Effector CD4-positive, alpha-beta T cell (primary cell): Measurements from ENCODE around the gene SRSF4.

Source experiments
- DNase-seq: peaks from one replicate; pipeline ENCODE4 v3.0.0-alpha.2; 2020

The SRSF4 gene

DNA sequence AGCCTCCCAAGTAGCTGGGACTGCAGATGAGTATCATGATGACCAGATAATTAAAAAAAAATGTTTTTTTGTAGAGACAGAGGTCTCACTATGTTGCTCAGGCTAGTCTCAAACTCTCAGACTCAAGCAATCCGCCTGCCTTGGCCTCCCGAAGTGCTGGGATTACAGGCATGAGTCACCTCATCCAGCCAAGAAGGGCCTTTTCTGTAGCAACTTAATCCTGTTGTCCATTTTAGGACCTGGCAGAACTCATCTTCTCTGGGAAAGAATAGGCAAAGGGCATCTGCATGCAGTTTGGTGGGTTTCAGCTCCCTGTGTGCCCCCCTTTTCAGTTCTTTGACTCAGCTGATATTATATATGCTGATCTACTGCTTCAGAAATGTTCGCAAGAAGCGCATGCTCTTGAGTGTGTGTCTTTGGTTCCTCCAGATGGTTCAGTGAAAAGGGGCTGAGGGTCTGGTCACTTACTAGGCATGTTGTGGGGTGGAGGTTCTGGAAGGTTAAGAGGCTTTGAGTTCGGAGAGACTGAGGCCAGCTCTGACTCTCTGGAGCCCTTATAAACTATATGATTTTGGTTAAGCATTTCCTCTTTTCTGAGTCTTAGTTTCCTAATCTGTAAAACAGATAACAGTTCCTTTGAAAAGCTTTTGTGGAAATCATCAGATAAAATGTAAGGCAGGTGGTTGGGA is 19.4 kb upstream of the SRSF4 start:
- no peak for DNase-seq

DNA sequence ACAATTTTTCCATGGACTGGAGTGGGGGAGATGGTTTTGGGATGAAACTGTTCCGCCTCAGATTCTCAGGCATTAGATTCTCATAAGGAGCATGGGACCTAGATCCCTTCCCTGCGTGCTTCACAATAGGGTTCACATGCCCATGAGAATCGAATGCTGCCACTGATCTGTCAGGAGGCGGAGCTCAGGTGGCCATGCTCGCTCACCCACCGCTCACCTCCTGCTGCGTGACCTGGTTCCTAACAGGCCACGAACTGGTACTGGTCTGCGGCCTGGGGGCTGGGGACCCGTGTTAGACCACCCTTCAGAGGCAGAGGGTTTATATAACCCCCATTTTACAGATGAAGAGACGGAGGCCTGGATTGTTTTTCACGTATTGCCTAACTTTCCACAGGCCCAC is 16.3 kb upstream of the SRSF4 start:
- no peak for DNase-seq

DNA sequence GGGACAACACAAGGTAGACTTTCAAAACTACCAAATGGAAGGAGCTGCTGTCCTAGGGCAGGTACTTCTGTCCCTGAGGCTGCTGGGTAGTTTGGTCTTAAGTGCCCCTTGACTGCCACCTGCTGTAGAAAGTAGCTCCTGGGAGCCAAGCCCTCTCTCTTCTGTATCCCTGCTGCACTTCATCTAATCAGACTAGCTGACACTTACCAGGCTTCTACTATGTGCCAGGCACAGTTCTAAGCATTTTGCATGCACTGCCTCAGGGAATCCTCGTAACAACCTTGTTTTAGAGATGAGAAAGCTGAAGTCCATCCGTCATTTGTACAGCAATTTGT is 15.9 kb upstream of the SRSF4 start:
- DNase-seq, result no peak

DNA sequence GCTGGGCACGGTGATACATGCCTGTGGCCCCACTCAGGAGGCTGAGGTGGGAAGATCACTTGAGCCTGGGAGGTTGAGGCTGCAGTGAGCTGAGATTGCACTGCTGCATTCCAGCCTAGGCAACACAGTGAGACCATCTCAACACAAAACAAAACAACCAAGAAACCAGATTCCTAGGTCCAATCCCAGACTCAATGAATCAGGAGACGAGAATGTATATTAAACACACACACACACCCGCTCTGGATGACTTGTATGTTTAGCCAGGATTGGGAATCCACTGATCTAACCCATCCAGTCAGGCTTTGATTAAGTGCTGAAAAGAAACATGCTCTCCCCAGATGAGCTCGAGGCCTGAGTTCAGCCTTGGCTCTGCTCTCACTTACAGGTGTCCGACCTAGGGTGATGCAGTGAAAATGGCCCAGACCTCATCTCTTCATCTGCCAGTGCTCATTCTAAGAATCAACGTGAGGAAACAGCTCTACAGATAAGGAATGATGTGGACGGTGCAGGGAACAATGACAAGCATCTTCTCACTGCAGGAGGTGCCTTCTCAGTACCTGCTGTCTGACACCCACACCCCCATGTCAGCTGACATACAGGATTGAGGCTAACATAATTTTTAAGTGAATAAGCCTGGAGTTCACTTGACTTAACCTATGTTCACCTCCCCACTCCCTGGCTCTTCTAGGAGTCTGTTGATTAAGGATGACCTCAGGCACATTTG is 15.3 kb upstream of the SRSF4 start:
- no peak for DNase-seq

DNA sequence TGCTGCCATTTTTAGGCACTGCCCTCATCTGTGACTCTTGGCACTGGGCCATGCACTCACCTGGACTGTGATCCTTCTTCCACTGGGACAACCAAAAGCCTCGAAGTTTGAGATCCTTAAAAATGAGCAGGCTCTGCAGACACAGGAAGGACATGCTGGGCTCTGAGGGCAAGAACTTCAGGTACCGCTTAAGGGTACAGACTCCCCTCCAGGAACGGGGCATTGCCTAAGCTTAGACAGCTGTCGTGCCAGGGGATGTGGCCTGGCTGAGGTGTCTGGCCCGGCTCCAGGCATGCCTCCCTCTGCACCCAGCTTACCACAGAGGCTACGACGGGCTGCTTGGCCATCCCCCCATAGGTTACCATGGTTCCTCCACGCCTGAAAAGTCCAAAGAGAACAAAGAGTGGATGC is 14.2 kb upstream of the SRSF4 start:
- no peak for DNase-seq

DNA sequence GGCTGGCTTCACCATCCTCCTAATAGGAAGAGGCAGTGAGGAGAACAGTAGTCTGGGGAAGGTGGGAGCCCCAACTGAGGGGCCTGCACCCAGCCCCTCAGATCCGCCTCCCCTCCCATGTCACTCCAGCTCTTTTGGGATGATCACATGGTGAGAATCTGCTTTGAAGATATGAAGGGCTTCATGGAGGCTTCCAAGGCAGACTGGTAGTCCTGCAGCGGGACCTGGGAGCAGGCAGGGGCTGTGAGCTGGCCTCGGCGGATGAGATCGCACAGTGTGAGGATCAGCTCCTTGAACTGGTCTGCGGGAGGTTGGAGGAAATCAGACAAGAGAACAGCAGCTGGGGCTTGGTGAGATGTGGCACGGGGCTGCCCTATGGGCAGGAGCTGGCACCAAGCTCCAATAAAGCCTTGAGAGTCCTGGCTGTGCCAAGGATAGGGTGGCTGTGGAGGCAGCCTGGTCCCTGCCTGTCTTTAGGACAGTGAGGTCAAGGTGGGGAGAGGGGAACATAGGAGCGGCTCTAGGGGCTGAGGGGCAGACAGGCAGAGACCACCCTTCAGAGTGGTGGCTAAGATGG is 12.3 kb upstream of the SRSF4 start:
- no peak for DNase-seq

DNA sequence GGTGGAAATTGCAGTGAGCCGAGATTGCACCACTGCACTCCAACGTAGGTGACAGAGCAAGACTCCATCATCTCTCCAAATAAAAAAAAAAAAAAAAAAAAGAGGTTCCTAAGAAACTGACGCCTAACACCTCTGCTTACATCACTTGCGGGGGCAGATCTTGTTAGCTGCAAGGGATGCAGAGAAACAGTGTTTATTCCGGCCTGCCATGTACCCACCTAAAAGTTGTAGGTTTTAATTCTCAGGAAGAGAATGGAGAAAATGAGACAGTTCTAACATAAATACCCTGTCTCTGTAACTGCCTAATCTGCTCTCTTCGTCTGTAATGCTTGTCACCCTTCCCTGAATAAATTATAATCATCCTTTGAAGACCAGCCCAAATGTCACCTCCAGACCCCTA is 9.0 kb upstream of the SRSF4 start:
- DNase-seq, result no peak

DNA sequence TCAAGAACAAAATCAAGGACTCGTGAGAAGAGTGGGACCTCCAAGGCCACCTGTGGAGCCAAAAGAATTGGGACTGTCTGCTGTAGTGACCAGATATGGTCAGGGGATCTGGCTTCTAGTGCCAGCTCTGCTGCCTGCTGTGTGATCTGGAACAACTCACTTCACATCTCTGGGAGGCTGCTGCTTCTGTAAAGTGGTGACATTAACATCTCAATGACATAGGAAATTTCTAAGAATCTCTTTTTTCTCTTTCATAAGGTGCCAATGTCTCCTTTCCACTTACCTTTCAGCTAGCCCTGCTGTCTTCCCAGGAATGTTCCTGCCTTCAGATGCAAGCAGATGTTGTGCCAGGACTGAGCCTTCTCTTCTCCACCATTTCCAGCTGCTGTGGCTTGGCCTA is 5.0 kb upstream of the SRSF4 start:
- no peak for DNase-seq

DNA sequence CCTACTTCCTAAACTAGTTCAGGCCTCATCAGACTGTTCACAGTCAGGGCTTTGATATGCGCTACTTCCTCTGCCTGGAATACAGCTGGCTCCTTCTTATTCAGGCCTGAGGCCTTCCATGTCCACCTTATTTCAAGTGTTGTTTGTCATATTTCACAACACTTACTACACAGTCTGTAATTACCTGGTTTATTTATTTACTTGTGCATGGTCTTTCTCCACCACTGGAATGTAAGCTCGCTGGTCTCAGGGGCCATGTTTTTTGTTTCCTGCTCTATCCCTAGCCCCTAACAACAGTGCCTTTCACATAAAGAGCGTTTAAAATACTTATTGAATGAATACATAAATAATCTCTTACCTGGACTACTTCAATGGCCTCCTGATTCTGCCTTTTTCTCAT is 4.6 kb upstream of the SRSF4 start:
- DNase-seq, result no peak

DNA sequence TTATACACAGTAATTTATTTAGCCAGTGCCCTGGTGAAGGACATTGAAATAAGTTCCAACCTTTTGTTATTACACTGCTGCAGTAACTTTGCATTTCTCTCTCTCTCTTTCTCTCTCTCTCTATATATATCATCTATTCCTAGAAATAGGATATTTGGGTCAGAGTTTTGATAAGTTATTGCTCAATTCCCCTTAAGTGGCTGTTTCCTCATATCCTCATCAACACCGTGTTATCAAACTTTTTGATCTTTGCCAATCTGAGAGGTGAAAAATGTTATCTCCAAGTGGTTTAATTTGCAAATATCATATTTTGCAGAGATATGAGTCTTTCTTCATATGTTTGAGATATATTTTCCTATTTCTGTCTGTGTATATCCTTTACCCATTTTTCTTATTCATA is 1.6 kb upstream of the SRSF4 start:
- no peak for DNase-seq

DNA sequence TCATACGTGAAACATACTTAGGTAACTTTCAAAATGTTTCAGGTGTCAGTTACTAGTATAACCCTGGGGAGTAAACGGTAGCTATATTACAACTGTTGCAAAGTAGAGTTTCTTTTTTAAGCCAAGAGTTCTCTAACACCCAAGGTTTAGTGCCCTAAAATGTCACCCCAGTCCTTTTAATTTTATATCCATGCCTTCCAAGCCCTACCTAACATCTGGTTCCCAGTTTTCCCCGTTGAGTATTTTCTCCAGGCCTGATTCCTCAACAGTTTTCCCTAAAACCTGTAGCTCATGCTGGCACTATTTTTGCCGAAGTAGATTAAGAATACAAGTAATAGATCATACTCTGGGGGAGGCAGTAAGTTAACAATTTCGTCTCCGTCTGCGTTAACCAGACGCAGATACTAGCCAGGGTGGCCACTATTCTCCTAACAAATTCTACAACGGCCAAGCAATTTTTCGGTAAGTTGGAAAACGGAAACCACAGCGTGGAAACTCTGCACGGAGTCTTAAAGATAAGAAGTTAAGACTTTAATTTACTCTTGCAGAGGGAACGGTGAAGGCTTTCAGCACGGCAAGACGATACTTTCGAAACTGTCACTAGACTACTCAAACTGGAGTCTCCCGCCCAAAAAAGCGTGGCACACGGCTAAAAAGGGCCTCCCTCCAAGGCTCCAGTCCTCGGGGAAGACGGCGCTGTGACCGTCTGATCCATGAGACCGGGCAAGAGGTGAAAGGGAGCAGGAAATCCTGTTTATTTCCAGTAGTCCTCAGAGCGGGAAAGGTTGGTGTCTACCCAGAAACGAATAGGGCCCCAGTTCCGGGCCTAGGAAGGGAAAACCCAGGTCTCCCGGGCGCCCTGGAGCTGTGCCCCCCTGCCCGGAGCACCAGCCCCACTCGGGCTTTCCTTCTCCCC is 945 bp downstream of the SRSF4 start:
- DNase-seq, result peak; percentile 3

DNA sequence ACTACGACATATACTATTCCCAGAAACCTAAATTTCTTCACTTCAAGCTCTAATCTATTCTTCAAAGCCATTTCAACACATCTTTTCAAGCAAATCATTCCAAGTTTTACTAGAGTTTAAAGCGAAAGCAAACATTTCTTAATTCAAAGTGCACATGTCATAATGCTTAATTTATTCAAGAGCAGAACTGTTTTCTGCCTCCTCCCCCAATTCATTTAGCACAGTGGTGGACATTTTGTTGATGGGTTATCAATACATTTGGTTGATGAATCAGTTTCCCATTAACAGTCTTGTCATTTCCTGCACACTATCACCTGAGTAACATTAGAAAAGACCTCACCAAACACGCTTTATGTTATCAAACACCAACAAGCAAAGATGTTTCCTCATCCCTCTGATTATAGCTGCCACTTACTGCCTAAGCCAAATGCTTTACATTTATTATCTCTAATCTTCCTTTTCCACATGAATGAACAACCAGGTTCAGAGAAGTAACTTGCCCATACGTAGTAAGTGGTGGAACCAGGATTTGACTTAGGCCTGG is 2.0 kb downstream of the SRSF4 start:
- no peak for DNase-seq

DNA sequence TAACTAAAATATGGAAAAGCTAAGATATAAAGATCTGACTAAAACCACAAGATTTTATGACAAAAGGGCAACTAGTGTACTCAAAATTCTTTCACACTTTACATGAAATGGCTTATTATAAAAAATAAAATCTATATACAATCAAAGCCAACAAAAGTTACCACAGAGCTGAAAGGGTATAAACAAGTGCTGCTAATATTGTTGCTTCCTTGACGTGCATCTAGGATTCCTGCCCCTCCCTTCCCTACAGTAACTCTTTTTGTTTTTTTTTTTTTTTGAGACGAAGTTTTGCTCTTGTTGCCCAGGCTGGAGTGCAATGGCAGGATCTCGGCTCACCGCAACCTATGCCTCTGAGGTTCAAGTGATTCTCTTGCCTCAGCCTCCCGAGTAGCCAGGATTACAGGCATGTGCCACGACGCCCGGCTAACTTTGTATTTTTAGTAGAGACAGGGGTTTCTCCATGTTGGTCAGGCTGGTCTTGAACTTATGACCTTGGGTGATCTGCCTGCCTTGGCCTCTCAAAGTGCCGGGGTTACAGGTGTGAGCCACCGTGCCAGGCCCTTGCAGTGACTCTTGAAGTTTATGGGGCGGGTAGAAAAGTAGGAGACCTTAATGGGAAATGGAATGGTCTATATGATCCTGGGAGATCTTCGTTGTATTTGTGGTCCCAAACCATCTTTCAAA is 4.5 kb downstream of the SRSF4 start:
- no peak for DNase-seq

DNA sequence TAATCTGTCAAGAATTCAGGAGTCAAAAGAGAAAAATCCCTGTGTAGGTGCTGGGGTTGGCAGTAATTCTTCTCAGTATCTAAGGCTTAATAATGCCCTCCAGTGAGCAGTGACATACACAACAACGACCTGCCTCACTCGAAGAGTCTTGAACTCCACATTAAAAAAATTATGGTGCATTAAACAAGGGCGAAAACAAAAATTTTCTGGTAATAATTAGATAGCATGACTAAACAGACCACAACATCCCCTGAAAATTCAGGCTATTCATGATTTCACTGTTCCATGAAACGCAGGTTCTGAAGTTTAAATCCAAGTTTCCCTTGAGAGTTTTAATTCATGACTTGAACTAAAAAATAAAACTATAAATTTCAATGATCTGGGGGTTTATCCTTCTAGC is 5.1 kb downstream of the SRSF4 start:
- no peak for DNase-seq

DNA sequence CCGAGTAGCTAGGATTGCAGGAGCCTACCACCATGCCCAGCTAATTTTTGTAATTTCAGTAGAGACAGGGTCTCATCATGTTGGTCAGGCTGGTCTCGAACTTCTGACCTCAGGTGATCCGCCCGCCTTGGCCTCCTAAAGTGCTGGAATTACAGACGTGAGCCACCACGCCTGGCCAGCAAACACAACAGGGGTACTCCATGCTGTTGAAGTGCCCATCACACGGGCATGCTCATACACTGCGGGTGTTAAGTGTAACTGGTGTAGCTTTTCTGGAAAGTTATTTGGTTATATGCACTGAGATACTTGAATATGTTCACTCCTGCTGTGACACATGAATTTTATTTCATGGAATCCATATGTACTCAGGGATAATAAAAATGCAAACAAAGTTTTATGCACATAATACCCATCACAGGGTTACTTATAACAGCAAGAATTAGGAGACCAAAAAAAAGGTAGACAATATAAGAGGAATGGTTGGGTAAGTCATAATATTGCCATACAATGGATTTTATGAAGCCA is 9.2 kb downstream of the SRSF4 start:
- DNase-seq, result no peak

DNA sequence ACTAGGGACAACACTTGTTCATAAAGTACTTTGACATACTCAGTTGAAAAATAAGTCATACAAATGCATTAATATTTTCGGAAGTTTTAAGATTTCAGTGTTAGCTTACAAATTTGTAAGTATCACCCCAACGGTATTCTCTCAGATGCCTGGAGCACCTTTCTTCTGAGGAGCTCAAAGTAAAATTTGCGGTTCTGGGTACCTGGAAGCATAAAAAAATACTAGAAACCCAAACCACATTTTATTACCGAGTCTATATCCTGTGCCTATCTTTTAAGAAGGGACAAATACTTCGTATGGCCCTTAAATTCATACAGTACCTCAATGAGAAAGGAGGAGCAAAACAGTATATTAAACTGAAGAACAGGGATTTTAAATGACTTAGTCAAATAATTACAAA is 10.2 kb downstream of the SRSF4 start:
- DNase-seq, result no peak

DNA sequence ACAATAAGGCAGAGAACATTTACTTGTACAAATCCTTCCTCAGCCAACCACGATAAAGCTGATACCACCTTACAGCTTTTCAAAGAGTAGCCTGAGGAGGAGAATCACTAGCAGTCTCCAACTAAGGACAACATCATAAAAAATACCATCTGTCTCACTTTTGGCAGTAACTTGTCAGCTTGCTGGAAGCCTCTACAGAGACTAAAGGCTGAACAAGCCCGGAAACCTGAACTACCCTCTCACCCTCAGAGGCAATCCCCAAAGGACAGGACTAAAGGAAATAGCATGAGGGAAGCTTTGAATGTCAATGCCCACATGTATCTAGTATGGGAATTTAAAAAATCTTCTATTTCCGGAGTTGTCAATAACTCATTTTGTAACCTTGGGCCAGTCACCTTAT is 10.6 kb downstream of the SRSF4 start:
- DNase-seq, result no peak

DNA sequence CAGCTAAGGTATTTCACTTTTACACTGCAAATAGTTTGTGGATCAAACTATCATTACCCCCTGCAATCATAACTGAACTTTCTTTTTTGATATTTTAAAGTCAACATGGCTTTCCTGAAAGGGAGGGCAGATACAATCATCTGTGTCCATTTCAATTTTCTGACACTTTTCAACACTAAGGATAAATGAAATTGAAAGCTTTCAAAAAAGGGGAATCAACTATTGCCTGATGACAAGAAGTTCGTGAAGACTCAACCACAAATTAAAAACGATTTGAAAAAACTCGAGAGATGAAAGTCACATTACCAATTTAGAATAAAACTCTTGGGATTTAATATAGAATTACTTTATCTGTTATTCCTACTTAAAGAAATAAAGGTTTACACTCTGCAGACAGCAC is 11.7 kb downstream of the SRSF4 start:
- DNase-seq, result no peak

DNA sequence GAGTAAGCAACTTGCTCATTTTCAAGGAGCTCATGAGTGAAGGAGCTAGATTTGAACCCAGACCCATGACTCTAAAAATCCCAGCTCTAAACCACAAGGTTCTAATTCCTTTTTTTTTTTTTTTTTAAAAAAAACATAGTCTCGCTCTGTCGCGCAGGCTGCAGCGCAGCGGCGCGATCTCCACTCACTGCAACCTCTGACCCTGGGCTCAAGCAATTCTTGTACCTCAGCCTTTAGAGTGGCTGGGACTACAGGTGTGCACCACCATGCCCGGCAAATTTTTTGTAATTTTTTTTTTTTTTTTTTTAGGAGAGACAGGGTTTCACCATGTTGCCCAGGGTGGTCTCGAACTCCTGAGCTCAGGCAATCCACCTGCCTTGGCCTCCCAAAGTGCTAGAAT is 13.8 kb downstream of the SRSF4 start:
- DNase-seq, result no peak

DNA sequence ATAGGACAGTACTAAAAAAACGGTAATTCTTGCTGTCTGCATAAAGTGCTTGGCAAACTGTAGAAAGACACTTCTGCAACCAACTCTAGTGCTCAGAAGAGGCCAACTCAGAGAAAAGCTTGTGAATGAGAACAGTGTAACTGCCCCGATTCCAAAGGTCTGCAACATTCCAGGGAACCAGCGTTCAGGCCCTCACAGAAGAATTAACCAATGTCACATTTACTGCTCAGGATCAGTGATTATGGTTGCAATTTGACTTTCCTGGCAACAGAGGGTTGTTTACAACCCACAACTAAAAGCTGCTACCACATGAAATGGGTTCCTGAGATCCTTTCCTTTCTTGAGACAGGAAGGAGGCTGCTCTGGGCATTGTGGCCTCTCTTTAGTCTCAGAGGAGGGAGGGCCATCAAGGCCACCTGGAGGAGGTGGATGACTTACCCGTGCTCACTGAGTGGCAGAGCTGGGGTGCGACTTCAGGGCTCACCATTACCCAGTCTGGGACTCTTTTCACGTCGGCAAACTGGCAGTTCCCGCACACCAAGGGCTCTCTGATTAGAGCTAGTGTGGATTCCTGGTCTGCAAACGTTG is 15.3 kb downstream of the SRSF4 start:
- no peak for DNase-seq

DNA sequence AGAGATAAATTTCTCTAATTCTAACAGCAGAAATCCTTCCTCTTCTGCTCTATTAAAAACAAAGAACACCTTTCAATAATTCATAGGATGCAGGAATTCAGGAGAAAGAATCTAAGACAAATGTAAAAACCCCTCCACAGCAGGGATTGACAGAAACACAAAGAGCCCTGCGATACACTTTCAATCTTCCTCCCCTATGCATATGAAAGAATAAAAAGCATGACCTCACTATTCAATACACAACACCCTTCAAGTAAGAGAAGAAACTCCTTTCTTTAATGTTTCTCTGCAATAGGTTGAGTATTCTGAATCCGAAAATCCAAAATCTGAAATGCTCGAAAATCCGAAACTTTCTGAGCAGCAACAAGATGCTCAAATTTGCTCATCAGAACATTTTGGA is 17.1 kb downstream of the SRSF4 start:
- DNase-seq, result no peak
